NT2/D1 (cell line): ENCODE data around the gene ATP6V0B.

ENCODE experiments used
- DNase-seq: peaks from one replicate; pipeline ENCODE4 v3.0.0-alpha.2; 2011; ENCODE audit warnings: low read depth, low spot score
- H3K27me3 ChIP-seq: 2 replicates; pipeline ENCODE4 v1.6.0; 2011; ENCODE audit warnings: mild to moderate bottlenecking; ENCODE audit not compliant: insufficient read length, insufficient read depth
- H3K36me3 ChIP-seq: 2 replicates; pipeline ENCODE4 v1.6.1; 2011; ENCODE audit warnings: mild to moderate bottlenecking, low read length, mixed read lengths; ENCODE audit not compliant: insufficient read depth, insufficient read length
- H3K4me1 ChIP-seq: 2 replicates; pipeline ENCODE4 v1.5.1; 2011; ENCODE audit not compliant: insufficient read depth, insufficient read length
- H3K4me3 ChIP-seq: 2 replicates; pipeline ENCODE4 v1.5.1; 2011; ENCODE audit warnings: low read depth; ENCODE audit not compliant: insufficient read length
- H3K9ac ChIP-seq: 2 replicates; pipeline ENCODE4 v1.6.0; 2011; ENCODE audit warnings: low read depth; ENCODE audit not compliant: insufficient read length
- H3K9me3 ChIP-seq: 2 replicates; pipeline ENCODE4 v1.5.1; 2011; ENCODE audit warnings: mild to moderate bottlenecking, low read length; ENCODE audit not compliant: insufficient read depth
- SUZ12 ChIP-seq: IDR thresholded peaks from 2 replicates; pipeline ENCODE4 v1.6.1; 2011; ENCODE audit not compliant: insufficient read length, insufficient read depth; ENCODE audit errors: extremely low read depth
- YY1 ChIP-seq: IDR thresholded peaks from 2 replicates; pipeline ENCODE4 v1.6.1; 2011; ENCODE audit not compliant: insufficient read length, insufficient read depth
- ZNF274 ChIP-seq: IDR thresholded peaks from 2 replicates; pipeline ENCODE4 v1.6.1; 2011; ENCODE audit warnings: mild to moderate bottlenecking, low read depth, low read length

ATP6V0B gene

DNA sequence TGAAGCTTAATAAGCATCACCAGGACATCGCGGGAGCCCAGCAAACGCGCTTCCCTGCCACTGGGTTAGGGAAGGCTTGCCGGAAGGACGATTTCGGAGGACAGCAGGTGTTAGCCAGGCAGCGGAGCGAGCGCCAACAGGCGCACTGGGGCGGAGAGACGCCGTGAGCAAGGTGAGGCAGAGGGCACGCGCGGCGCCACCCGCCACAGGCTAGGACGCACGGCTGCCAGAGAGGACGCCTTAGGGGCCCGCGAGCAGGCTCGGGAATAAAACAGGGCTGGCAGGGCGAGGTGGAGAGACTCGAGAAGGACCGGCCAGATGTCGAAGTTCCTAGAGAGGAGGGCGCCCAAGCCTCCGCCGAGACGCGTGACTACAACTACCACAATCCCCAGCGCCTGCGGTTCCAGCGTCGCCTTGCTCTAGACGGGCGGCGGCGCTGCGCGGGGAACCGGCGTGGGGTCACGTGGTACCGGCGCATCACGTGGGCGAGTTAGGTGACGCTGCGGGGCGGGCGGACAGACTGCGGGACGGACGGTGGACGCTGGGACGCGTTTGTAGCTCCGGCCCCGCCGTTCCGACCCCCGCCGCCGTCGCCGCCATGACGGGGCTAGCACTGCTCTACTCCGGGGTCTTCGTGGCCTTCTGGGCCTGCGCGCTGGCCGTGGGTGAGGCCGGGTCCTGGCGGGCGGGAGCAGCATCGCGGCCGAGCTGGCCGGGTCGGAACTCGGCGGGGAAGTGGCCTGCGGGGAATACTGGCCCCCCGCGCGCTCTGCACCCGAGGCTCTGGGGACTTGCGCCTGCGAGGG is at the start of gene ATP6V0B:
TSS of gene ATP6V0B (plus strand) at position 518 of the 806 bp plus-strand sequence. CDS start at position 599, 81 bp downstream.
- H3K9me3 ChIP-seq, result no peaks in the 10 kb centered on the region
- peaks cover 21% of the 10 kb centered on the region for H3K4me1 ChIP-seq
- peak within 1 kb of the TSS; percentile 98 for H3K9ac ChIP-seq
- no peak for TF ChIP-seq ZNF274
- TF ChIP-seq SUZ12, result no peak
- TF ChIP-seq YY1, result peak; percentile 47
- H3K4me3 ChIP-seq, result peak within 1 kb of the TSS; percentile 94
- no peaks in the 10 kb centered on the region for H3K27me3 ChIP-seq
- peaks cover 61% of the 10 kb centered on the region for H3K36me3 ChIP-seq
- DNase-seq, result peak; percentile 98

DNA sequence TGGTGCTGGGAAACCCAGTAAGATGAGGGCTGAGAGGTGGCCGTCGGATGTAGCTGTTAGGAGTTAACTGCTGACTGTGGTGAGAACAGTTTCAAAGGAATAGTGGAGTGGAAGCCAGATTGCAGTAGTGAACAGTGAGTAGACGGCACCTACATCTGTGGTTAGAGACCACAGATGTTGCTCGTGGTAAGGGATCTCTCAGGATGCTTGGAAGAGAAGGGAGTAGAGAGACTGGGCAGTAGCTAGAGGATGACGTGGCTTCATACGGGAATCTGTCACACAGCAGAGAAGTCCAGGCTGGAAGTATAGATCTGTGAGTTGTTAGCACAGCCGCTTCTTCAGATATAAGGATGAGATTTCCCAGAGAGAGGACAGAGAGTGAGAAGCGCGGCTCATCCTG is 48.9 kb upstream of the ATP6V0B start:
- Histone ChIP-seq H3K4me1 (peaks cover 13% of the 10 kb centered on the region), H3K4me3 (no peak overlapping the region), H3K9ac (no peak overlapping the region), H3K36me3 (peaks cover 16% of the 10 kb centered on the region), H3K27me3 (no peaks in the 10 kb centered on the region), H3K9me3 (no peaks in the 10 kb centered on the region)
- TF ChIP-seq ZNF274, result no peak
- no peak for TF ChIP-seq YY1
- no peak for TF ChIP-seq SUZ12
- no peak for DNase-seq

DNA sequence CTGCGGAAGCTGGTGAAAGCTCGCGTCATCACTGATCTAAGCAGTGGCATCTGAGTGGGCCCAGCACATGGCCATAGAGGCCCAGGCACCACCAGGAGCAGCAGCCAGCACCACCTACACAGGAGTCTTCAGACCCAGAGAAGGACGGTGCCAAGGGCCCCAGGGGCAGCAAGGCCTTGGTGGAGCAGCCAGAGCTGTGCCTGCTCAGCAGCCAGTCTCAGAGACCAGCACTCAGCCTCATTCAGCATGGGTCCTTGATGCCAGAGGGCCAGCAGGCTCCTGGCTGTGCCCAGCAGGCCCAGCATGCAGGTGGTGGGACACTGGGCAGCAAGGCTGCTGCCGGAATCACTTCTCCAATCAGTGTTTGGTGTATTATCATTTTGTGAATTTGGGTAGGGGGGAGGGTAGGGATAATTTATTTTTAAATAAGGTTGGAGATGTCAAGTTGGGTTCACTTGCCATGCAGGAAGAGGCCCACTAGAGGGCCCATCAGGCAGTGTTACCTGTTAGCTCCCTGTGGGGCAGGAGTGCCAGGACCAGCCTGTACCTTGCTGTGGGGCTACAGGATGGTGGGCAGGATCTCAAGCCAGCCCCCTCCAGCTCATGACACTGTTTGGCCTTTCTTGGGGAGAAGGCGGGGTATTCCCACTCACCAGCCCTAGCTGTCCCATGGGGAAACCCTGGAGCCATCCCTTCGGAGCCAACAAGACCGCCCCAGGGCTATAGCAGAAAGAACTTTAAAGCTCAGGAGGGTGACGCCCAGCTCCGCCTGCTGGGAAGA is 44.4 kb upstream of the ATP6V0B start:
- Histone ChIP-seq H3K27me3 (peaks cover 17% of the 10 kb centered on the region), H3K4me3 (no peak overlapping the region), H3K9ac (no peak overlapping the region), H3K4me1 (peaks cover 45% of the 10 kb centered on the region), H3K9me3 (no peaks in the 10 kb centered on the region), H3K36me3 (peaks cover 17% of the 10 kb centered on the region)
- TF ChIP-seq SUZ12, result no peak
- no peak for TF ChIP-seq ZNF274
- DNase-seq, result no peak

DNA sequence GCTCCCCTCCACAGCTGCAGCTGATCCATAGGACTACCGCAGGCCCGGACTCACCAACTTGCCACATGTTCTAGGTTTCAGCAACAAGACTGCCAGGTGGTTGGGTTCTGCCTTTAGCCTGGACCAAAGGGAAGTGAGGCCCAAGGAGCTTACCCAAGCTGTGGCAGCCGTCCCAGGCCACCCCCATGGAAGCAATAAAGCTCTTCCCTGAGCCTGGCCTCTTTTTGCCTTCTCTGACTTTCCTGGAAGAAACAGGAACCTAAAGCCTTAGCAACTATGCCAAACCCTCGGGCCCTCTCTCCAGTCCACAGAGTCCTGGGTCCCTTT is 43.8 kb upstream of the ATP6V0B start:
- Histone ChIP-seq H3K4me1 (peaks cover 50% of the 10 kb centered on the region), H3K36me3 (peaks cover 15% of the 10 kb centered on the region), H3K9me3 (no peaks in the 10 kb centered on the region), H3K27me3 (peaks cover 22% of the 10 kb centered on the region), H3K4me3 (no peak overlapping the region), H3K9ac (no peak overlapping the region)
- DNase-seq, result no peak
- TF ChIP-seq ZNF274 (no peak), SUZ12 (no peak), YY1 (no peak)

DNA sequence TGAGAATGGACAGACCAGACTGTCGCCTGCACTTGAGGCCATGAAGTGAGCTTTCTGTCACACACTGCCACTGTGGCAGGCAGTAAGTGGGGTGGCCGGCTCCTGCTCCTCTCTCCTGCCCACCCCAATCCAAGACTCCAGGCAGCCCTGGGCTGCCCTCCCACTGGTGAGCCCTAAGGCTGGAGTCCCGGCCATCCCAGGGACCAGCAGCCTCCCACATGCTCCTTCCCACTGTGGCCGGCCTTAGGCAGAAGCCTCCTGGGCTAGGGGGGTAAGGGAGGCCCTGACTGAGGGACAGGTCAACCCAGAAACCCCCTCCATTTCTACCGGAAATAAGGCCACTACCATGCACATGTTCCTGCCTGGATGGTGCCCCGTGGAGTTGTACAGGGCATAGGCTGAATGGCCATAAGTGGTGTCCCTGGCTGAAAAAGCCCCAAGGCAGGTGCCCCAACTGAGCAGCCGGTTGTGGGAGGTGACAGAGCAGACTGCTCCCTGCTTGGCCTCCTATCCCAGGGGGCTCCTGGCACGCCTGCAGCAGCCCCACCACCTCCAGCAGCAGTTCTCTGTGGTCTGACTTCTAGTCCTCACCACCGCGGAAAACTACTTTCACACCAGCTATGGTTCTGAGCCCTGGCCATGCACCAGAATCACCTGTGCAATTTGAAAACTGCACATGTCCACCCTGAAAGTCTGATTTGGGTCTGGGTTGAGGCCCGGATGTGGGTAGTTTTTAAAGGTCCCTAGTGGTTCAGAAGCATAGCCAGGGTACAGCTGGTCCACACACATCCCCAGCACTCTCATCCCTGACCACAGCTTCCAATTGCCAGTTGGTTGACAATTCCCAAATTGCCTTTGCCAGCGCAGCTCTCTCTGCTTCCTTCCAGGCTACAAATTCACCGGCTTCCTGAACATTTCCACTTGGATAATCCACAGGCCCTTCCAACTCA is 42.8 kb upstream of the ATP6V0B start:
- Histone ChIP-seq H3K9ac (peak overlapping the region; percentile 3), H3K27me3 (peaks cover 23% of the 10 kb centered on the region), H3K4me1 (peaks cover 56% of the 10 kb centered on the region), H3K36me3 (peaks cover 15% of the 10 kb centered on the region), H3K9me3 (no peaks in the 10 kb centered on the region), H3K4me3 (no peak overlapping the region)
- DNase-seq, result no peak
- no peak for TF ChIP-seq SUZ12
- TF ChIP-seq YY1, result no peak
- TF ChIP-seq ZNF274, result no peak

DNA sequence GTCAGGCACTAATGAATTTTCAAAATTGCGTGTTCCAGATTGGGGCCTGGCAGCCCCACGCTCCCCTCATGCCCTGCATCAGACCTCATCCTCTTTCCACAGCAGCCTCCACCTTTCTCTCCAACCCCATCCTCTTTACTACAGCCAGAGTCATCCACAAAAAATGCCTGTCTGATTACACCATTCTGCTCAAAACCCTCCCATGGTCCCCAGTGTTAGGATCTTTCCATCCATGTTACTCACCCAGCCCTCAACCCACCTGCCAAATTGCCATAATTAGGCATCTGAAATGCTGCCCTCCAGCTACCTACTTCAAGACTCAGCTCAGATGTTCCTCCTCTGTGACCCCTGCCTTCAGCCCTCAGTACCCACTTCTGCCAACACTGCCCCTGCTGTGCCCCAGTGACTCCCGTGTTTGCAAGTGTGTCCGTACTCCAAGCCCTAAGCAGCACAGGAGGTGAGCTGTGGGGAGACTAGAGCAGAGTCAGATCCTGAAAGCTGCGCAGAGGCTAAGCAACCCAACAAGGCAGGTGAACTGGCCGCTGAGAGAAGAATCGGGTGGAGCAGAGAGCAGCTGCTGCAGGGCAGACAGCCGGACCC is 41.9 kb upstream of the ATP6V0B start:
- TF ChIP-seq SUZ12, result no peak
- no peak for TF ChIP-seq YY1
- no peak for TF ChIP-seq ZNF274
- DNase-seq, result no peak

More for the DNA sequence above, 41.9 kb upstream of the ATP6V0B start:
- peaks cover 24% of the 10 kb centered on the region for H3K36me3 ChIP-seq
- H3K9me3 ChIP-seq, result no peaks in the 10 kb centered on the region
- peaks cover 63% of the 10 kb centered on the region for H3K4me1 ChIP-seq
- H3K9ac ChIP-seq, result peak overlapping the region; percentile 82
- H3K4me3 ChIP-seq, result peak overlapping the region; percentile 60
- H3K27me3 ChIP-seq, result peaks cover 23% of the 10 kb centered on the region
